ENCODE data around the gene TCP11L2.
A peak's percentile ranks its signal among the peaks of the same experiment; 100 is the strongest.

The TCP11L2 gene

DNA sequence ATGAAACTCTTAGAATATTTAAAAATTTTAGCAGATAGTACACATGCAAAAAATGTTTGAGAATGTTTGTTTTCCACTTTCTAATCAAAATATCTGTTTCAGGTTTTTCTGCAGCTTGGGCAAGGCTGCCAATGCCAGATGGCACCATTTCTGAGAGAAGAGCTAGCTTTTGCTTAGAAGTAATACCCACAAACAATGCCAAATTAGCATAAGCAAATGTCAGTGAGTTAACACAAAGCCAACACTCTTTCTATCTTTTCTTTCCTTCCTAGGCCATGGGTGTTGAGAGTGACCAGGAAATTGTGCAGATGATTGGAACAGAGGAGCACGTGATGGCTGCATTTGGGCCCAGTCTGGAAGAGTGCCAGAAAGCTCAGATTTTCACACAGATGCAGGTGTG, 90.2 kb downstream of the TCP11L2 start:
- Histone ChIP-seq H3K9me3 (ENCODE audit: control insufficient read depth in 2 of 2, low read length in 2 of 2) (no peaks in the 10 kb centered on the region), H3K27me3 (ENCODE audit: control insufficient read depth in 1 of 2, insufficient read depth in 2 of 2, low read length in 2 of 2) (no peaks in the 10 kb centered on the region), H3K9ac (ENCODE audit: low read length in 2 of 2) (no peak overlapping the region), H3K27ac (ENCODE audit: low read length) (no peak overlapping the region), H3K36me3 (ENCODE audit: control insufficient read depth in 2 of 2, insufficient read depth in 2 of 2, low read length in 2 of 2) (peaks cover 11 to 13% of the 10 kb centered on the region in 2 donors), H3K4me1 (ENCODE audit: control insufficient read depth, insufficient read depth, low read length) (no peaks in the 10 kb centered on the region), H3K4me3 (ENCODE audit: low read length in 2 of 2) (peak overlapping the region in 1 of 2 donors; percentile 17)
